GM19438 (cell line): ENCODE measurements around the gene FSTL3.
A peak's percentile ranks its signal among the peaks of the same experiment; 100 is the strongest.
"Not testable (repeated sequence)": the region's sequence is repeated elsewhere in the genome, so short reads cannot be mapped to it uniquely, and the experiment has no call there.

Experiments used
- ATAC-seq: cut with Tn5 transposase; IDR thresholded peaks from one replicate; pipeline ENCODE4 v1.9.1; 2021; ENCODE audit warnings: low read depth; ENCODE audit not compliant: unreplicated experiment

Gene FSTL3

DNA sequence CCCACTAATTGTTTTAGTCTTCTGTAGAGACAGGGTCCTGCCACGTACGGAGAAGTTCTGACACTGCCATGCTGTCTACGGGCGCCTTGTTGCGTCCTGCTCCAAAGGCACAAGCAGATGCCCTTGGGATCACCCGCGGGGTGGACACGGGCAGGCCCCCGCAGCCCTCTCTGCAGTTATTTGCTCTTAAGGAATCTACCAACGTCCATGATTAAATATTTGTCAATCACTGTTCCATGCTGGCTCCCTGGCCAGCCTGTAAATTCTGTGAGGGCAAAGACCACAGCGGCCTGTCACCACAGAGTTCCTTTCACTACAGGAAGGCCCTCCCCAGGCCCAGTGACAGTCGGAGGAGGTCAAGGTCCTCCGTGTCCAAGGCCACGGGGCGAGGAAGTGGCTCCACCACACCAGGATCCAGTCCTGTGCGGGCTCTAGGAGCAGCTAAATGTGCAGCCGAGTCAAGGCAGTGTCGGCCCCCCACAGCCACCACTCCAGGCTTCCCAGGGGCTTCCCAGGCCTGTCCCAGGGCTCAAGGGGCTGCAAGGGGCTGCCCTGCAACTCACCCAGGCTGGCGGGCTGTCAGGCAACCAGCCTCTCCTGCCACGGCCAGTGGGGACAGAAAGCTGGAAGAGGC lies 15.3 kb upstream of the FSTL3 start:
- ATAC-seq = no peak

GRCh38 chr19:661427-662196 lies 14.6 kb upstream of the FSTL3 start:
- no peak for ATAC-seq

DNA sequence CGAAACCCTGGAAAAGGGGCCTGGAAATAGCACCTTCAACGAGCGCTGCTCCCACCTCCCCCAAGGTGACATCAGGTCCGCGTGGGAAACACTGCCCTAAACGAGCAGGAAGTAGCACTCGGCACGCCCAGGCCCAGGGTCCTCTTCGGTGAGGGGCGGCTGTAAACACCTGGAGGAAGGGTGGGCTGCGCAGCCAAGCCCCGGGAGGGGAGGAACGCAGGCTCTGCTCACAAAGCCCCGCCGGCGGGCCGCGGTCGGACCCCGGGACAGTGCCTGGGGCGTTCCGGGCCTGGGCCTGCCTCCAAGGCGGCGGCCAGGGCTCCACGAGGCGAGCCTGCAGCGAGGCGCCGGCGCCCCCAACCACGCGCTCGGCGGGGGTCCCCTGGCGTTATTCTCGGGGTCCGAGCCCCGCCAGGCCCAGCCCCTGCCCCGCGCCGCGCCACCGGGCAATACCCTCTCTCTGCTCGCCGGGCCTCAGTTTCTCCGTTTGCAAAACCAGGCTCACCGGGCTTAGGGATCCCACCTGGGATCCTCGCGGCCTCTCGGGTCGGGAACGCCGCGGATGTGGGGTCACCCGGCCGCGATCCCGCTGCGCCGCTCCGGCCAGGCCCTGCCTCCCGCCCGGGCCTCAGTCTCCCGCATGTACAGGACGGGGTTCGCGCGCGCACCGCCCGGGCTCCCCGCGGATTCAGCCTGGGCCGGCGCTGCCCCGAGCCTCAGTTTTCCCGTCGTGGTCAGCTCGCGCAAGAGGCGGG lies 13.8 kb upstream of the FSTL3 start:
- ATAC-seq = peak; percentile 4

DNA sequence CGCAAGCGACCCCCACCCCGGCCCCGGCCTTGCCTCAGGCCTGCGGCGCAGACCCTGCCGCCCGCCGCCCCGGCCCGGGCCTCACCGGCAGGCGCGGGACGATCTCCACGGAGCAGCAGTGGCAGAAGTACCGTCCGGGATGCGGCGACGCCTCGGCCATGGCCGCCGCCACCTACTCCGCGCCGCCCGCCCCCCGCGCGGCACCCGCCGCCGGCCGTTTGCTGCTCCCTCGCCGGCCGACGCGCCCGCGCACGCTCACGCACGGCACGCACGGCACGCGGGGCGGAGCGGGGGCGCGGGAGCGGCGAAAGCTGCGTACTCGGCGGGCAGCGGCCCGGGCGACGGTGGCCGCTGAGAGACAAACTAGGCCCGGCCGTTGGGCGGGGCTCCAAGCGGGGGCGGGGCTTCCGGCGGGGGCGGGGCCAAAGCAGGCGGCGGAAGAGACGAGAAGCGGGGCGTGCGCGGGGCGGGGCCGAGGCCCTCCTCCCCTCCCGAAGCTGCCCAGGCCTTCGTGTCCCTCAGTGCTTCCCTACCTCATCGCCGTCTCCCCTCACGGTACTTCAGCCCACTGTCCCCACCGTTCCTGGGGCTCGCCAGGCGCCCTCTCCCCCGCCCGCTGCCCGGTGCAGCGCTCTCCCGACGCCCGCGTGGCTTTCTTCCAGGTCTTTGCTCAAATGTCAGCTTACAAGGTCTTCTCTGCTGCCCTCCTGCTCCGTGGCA lies 13.1 kb upstream of the FSTL3 start, which contains the start of gene RNF126:
TSS of gene RNF126 (minus strand) at position 253 of the 720 bp plus-strand sequence. CDS start at position 160, 93 bp downstream.
- peak; percentile 46 for ATAC-seq

DNA sequence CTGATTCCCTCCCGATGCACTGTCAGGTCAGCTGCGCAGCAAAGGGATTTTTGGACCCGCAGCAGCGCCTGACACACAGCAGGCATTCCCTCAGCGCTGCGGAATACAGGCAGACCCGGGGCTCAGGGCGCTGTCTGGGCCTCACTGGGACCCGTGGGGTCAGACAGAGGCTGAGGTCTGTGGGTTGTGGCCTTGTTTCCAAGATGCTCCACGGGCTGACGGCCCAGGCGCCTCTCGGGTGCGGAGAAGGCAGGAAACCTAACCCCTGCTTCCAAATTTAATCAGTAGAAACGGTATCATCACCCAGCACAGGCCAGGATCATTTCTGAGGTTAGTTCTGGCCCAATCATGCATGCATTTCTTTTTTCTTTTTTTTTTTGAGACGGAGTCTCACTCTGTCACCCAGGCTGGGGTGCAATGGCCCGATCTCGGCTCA lies 12.5 kb upstream of the FSTL3 start:
- ATAC-seq = no peak

- no peak for ATAC-seq
These were observed 11.2 kb upstream of the FSTL3 start for GRCh38 chr19:664913-665443.

GRCh38 chr19:666985-667573 lies 9.1 kb upstream of the FSTL3 start:
- ATAC-seq = not testable (repeated sequence)

- ATAC-seq = not testable (repeated sequence)
These were observed 7.3 kb upstream of the FSTL3 start for GRCh38 chr19:668675-669434.

- no peak for ATAC-seq
These were observed 5.5 kb upstream of the FSTL3 start for GRCh38 chr19:670609-671075.

GRCh38 chr19:674282-675151 lies 1.7 kb upstream of the FSTL3 start:
- ATAC-seq = no peak

DNA sequence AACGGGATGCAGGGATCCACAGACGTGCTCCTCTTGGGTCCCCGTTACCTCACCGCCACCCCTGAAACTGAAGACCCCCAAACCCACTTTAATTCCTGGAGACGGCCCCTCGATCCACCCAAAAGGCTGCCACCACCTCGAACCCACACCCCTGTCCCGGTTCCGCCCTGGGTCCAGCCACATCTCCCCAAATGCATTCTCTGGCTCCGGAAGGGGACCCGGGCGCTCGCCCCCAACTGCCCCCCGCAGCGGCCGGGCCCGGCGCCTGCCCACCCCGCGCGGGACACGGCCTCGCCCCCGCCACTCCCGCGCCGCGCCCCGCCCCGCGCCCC lies 219 bp upstream of the FSTL3 start:
- no peak for ATAC-seq

DNA sequence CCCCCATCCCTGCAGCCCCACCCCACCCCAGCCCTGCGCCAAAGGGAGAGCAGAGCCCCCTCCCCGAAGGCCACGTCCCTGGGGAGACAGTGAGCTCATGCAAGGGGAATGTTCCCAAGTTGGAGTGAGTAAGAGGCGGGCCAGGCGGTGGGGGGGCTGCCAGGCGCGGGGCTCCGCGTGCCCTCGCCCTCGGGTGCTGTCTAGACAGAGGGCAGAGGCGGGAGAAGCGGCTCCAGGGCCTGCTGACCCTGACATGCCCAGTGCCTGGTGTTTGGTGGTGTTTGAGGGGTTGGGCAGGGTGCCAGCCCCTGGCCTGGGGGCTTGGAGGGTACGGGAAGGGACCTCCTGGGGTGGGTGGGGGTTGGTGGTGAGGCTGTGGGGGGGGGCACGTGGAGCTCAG lies 1.0 kb downstream of the FSTL3 start:
- ATAC-seq = no peak

DNA sequence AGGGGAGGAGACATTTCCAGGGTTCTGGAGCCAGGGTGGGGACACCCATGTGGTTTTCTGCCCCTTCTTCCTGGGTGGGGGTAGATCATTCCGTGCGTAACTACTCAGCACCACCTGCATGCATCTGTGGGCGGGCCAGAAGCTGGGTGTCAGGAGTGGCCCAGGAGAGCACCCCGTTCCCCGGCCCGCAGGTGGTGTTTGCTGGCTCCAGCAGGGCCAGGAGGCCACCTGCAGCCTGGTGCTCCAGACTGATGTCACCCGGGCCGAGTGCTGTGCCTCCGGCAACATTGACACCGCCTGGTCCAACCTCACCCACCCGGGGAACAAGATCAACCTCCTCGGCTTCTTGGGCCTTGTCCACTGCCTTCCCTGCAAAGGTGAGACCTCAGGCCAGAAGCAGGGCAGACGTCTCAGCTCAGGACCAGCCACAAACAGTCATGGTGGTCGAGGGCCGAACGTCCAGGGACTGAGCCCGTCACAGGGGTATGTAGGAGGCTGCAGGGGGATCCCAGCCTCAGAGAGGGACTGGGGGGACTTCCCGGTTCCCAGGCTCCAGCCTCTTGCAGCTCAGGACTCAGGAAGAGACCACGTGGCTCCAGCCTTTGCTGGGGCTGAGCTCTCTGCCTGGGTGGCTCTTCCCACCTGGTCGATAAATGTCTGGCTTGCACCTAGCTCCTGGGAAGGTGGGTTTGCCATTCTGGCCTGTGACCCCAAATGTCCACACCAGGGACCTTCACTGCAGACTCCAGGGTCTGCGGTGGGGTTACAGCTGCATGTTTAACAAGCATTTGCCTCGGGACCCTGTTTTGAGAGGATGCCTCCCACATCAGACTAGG lies 1.6 kb downstream of the FSTL3 start:
- no peak for ATAC-seq

DNA sequence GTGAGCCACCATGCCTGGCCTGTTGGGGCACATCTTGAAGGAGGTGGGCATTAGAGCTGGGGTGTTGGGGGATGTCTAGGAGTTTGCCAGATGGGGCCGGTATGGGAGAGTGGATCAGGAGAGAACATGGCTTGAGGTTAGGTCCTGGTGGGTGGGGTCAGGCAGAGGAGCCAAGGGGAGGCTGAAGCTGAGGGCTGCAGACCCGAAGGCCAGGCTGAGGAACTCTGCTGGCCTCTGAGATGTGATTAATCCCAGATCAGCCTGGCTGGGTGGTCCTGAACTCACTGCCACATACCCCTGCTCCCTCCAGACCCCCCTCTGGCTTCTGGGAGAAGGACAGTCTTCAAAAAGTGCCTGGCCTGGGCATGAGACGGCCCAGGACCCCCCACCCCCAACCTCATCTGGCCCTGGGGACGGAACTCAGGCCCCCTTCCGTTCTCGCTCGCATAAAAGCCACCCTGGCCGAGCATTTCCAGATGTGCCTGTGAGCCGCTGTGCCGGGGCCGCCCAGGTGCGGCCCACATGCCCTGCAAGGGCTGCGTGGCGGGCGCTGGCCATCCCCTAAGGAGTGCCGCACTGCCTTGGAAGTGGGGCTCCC lies 2.7 kb downstream of the FSTL3 start:
- no peak for ATAC-seq

DNA sequence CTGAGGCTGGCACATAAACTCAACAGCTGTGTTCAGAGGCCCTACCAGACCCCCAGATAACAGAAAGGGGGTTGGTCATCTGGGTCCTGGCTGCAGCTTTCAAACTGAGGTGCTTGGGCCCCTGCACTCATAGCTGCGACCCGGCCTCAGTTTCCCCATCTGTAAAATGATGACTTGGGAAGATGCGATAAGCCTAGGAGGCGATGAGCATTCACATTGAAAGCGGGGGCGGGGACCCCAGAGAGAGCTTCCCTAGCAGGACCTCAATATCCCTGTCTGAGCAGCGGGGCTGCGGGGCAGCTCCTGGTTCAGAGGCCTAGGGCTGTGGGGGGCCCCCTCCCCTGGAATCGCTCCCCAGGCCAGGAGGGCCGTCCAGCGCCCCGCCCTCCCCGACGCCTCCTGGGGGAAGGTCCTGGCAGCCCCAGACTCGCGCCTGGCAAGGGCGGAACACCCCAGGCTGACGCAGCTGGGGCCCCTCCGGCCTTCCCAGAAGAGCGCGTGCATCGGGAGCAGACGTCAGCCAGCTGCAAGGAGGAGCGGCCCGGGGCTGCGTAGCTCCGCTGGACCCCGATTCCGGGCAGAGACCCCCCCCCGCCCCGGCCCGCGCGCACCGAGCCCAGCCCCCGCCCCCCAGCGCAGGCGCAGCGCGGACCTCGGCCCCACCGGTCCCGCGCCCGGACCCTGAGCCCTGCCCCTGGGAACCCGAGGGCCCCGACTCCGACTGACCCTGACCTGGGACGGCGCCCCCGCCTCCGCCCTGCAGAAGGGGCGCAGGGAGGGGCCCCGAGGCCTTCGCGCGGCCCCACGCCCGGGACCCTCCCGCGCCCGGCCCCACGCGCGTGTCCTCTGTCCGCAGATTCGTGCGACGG lies 3.5 kb downstream of the FSTL3 start:
- peak; percentile 13 for ATAC-seq
